NCI-H2029 (cell line): ENCODE measurements around the gene FOXP1.
"Not testable (repeated sequence)": the region's sequence is repeated elsewhere in the genome, so short reads cannot be mapped to it uniquely, and the experiment has no call there.

Experiments used
- DNase-seq: peaks from one replicate; lab custom pipeline; 2025; lab: John Stamatoyannopoulos, UW

The FOXP1 gene

DNA sequence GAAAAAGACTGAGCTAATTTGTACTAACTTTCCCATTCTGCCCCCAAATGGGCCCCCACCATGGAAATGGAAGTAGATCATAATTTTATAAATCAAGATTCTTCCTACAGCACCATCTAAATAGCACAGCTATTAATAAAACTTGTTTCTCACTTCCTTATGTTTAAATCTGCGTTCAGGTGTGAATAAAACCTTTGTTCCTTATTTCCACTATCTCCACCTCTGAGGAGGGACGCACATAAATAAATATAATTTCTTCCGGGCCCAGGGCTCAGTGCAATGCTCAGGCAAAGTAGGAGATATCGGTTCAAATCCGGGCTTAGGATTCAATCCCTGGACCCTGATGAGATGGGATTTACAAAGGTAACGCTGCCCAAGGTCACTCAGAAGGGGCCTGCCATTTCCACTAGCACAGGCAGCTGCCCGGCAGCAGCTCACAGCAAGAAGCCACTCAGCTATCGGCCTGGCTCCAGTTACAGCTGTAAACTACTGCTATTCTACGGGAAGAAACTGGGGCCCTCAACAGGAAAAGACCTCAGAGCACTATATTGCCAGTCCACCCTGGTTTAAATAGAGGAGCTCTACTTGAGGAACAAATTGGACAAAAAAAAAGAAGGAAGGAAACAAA is 52.5 kb downstream of the FOXP1 start:
- DNase-seq, result no peak

DNA sequence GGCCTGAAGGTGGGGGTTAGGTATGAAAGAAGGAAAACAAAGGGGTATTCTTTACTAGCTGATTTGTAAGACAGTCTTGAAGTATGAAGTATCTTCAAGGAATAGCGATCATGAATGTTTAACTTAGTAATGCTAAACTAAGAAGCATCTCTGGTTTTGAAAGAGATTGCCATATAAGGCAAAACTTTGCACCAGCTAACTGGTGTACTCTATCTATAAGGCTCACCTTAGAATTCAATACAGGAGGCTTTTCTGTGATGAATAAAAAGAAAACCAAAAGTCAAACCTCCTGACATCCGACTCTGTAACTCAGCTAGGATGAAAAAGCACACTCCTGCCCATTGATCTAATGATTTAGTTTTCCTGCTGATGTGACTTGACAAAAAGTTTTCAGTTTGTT is 54.7 kb downstream of the FOXP1 start:
- no peak for DNase-seq

DNA sequence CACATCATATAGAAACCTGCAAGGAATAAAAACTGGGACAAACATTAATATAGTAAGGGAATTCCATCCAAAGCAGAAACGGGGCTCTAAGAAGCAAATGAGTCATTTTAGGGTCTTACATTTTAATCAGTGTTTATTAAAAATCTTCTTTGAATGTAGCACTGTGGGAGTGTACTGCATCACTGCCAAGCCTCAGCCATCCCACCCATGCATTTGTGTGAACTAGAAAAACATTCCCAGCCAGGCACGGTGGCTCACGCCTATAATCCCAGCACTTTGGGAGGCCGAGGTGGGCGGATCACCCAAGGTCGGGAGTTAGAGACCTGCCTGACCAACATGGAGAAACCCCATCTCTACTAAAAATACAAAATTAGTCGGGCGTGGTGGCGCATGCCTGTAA is 57.1 kb downstream of the FOXP1 start:
- not testable (repeated sequence) for DNase-seq

DNA sequence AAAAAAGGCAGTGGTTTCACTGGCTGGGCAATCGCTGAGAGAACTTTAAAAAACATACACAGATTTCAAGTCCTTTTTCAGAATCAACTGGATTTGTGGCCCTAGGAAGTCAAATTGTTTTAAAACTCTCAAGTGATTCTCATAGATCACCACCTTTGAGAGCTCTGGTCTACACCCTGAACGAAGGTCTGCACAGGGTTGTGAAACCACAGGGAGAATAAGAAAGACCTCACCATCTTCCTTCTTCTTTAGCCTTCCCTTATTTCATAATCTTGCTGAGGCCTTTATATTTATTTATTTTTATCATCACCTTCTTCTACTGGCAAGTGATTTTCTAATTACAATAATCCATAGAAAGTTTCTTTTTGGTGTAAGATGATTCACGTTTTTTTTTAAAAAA is 58.1 kb downstream of the FOXP1 start:
- DNase-seq, result no peak

DNA sequence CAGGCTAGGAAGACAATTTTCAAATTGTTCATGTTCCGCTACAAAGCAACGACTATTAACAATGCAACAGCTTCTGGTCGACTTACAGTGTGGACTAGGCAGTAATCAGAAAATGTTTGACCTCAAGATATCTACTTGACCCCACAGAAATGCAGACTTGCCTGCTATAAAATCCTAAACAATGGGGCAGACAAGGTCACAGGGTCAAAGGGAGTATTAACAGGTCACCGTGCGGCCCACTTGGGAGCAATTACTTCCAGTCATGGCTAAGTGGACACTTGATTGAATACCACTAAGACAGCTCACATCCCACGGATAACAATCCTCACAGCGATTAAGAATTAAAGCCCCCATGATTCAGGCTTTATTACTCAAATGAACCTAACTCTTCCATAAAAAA is 58.9 kb downstream of the FOXP1 start:
- DNase-seq, result no peak

DNA sequence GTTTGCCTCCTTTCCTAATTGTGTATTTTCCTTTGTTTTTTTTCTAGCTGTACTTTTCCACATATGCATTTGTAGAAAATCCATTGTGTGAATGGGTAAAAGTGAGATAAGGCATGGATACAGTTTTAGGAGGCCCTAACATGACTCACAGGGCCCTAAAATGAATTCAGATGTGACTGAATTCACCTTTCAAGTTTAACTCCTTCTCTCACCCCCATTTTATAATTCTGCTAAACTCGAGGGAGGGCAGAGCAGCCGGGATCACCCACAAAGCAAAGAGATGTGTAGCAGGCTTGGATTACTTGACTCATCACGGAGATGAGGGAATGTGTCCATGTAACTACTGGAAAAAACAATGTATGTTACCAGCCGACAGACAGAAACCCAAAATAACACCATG is 59.9 kb downstream of the FOXP1 start:
- DNase-seq, result no peak

DNA sequence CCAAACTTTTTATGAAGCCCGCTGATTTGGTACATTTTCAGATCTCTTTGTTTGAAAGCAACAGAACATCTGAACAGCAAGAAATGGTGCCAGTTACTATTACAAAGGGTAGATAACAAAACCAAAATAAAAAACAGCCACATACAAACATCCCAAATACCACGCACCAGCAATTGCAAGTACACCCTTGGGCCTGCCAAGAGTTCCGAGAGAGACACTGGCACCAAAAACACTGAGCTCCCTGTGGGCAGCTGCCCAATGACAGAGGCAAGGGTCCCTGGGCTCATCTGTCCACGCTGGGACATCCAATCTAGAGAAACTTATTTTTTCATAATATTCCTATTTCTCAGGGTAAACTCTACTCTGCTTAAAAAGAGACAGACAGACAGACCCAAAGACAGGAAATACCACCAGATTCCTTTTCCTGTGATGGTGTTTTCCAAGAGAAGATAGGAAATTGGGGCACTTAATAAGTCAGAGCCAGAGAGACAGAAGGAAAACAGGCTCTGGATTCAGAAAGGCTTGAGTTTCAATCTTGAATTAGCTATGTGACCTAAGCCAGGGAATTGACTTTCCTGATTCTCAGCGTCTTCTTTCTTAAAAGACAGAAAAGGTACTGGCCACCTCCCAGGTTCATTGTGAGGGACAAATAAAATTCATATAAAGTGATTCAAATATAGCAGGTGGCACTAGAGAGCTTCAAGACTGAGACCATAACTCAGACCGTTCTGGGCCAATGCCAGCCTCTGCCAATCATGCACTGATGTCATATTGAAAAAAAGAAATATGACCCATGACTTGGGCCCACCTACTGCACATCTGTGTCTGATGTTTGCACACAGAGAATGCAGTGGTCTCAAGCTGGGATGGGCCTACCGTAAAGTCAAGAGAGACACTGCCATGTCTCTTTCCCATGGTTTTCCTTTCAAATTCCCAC is 61.3 kb downstream of the FOXP1 start:
- no peak for DNase-seq

DNA sequence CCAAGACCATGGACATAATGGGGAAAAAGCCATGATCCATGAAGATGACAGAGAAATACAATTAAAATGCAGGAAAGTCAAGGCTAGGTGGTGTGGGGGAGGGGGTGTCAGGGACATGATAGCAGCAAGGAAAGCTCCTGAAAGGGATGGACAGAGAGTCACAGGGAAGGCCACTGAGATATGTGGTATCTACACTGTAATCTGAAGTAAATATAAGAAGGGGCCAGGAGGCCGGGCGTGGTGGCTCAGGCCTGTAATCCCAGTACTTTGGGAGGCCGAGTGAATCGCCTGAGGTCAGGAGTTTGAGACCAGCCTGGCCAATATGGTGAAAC is 62.5 kb downstream of the FOXP1 start:
- no peak for DNase-seq

DNA sequence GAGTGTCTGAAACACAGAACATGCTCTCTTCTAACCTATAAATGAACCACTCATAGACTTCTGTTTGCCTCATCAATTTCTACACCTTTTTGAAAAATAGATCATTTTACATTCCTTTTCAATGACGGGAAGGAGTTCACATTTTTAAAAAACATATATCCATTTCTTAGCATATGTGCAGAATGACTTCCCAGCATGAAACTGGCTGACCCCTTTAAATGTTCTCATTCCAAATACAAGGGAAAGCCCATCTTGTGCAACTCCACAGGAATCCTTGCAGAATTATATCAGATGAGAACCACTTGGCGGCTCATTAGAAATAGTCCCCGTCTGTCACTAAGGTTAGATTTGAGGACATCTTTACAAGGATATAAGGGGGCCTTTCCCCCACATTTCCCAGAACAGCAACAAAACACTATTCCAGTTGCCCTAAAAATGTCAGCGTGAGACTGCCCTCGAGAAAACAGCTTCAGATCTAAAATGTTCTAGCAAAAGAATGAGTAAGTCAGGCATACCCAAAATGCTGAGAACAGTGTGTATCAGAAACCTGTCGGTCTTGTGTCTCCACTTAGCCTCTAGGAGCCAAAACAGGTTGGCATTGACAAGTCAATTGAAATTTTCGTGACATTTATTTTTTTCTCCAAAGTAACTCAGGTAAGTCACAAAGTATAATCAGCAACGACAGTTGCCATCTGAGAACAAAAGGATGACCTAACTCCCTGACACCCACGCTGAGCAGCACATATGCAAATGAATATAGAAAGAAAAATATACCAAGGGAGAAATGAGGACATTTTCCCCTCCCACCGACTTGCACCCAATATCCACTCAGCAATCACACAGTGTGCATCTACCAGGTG is 63.1 kb downstream of the FOXP1 start:
- no peak for DNase-seq

DNA sequence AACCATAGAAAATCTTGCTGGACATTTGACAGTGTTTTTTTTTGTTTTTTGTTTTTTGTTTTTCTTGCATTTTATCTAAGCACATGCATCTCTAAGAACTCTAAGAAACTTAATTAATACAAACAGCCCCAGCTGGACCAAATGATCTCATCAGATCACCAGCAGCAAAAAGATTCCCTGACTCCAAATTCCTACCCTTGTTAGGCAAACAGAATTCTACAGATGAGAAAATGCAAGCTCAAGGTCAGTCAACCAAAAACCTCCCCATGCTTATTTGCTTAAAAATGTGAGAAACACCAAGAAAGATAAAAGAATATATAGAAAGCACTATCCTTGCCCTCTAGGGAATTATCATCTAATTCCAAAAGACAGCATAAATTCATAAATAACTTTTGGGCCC is 65.4 kb downstream of the FOXP1 start:
- DNase-seq, result no peak

DNA sequence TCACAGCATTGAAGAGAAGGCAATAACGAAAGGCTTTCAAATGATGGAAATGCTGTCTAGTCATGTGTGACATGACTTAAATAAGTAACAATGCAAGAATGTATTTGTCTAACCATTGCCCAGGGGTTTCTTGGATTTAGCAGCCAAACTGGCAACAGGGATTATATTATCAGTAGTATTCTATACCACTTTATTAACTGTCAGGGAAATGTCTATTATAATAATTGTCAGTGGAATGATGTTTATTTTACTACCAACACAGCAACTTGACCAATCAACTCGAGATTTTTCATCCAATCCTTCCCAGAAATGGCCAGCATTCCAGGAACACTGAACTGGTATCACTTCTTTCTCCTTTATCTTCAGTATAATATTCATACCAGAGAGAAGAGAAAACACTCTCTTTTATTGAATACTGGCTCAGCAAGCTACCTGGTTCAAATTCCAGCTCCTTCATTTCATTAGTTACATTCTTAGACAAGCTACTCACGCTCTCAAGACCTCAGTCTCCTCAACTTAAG is 66.2 kb downstream of the FOXP1 start:
- no peak for DNase-seq

DNA sequence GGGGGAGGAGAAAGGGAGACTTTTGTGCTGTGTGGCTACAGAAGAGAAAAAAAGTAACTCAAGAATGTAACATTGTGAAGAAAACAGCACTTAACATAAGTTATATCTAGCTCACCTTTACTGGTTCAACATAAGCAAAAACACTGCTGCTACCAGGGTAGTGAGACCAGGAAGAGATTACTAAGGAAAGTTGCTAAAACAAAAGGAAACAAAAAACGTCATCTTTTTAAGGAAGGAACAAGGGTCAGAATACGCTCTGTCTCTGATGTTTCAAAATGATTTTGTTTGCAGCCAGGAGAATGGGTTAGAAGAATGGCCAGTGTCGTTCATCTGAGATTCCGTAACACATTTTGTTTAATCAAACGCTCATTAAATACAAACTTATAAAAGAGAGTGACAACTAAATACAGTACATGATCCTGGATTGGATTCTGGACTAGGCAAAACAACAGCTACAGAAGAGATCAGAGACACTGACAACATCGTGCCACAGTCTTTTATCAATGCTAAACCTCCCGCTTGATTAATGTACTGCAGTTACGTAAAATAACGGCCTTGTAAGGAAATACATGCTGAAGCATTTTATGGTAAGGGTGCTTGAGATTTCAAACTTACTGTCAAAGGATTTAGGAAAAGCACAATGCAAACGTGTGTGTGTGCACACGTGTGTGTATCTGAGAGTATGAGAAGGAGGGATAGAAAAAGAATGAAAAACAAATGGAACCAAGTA is 67.7 kb downstream of the FOXP1 start:
- DNase-seq, result no peak

DNA sequence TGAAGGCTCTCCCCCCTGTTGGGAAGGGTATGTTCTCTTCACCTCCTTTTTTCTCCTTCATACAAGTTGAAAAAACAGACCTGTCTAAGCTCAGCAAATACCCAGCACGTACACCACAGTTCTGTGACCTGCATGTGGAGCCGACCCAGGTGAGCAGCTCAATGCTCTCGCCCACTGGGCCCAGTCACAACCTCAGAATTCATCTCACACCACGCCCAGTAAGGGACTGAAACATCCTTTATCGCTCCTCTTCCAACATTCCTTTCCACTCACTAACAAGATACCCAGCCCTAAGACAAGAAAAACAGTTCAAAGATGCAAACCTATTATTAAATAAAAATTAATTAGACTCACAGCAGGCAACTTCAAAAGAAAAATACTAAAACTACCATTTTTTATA is 68.9 kb downstream of the FOXP1 start:
- DNase-seq, result no peak

DNA sequence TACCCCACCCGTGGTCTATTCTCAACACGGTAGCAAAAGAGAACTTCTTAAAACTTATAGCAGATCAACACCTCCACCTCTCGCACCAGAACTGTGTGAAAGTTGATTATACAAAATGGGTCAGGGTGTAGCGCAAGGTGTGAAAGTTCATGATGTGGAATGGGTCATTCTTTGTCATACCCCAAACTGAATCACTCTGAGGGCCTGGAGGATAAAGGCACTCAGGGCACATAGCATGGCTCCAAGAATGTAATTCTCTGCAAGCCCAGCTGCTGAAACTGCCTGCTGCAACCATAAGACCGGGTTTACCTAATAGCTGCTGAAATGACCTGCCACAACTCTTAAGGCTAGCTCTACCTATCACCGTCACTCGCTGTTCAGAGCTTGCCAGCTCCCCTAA is 70.0 kb downstream of the FOXP1 start:
- no peak for DNase-seq

DNA sequence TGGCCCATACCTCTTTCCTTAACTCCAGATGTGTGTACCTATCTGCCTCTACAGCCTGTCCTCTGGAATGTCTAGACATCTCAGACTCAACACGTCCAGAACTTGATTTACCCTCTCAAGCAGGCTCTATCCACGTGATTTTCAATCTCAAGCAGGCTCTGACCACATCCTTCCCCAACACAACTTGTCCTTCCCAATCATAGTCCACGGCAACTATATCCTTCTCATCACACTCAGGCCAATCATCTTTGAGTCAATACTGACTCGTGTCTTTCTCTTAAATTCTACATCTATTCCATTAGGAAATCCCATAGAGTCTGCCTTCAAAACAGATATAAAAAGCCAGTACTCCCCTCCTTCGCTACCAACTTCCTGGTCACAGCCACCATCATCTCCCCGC is 70.4 kb downstream of the FOXP1 start:
- no peak for DNase-seq

DNA sequence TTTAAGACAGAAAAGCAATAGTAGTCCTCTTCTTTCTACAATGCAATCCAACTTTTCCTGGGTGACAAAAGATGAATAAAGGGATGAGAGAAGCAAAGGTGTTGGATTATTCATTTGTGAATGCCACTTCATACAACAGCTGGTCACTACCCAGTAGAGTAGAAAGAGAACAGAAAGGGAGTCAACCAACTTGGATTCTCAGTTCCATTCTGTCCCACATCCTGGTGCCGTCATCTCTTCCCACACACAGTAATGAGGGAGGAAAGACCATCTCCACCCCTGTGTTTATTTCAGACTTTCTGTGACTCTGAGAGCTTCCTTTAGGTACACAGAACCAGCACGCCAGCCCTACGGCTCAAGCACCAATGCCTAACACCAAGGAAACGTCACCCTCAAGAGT is 71.0 kb downstream of the FOXP1 start:
- DNase-seq, result no peak

DNA sequence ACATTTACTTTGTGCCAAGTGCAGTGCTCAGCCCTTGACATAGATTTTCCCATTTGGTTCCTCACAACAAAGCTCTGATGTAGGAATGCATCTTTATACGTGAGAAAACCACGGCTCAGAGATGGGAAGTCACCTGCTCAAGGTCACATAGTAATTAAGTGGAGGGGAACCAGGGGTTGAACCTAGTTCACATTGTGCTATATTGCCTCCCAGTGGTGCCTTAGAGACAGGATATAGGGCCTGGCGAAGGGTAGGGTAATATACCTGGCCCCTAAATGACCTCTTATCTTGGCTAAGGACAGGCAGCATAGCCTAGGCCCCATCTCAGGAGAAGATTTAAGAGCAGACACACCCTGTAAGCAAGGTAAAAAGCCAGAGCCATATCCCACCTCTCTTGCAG is 71.5 kb downstream of the FOXP1 start:
- DNase-seq, result no peak

DNA sequence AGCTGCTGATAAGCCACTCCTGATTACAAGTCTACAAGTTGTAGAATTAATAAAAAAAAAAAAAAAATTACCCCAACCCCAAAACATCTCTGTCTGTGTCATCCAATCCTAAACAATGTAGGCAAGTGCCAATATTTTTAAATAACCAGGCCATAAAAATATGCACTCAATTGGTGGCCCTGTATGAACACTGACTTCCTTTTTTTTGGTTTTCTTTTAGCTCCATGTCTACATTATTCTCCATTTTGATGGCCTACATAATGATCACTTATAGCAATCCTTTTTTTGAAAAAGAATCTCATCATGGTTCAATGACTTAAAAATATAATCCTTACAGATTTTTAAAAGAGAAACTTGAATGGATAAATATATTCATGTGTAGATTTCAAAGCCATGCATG is 72.1 kb downstream of the FOXP1 start:
- no peak for DNase-seq

DNA sequence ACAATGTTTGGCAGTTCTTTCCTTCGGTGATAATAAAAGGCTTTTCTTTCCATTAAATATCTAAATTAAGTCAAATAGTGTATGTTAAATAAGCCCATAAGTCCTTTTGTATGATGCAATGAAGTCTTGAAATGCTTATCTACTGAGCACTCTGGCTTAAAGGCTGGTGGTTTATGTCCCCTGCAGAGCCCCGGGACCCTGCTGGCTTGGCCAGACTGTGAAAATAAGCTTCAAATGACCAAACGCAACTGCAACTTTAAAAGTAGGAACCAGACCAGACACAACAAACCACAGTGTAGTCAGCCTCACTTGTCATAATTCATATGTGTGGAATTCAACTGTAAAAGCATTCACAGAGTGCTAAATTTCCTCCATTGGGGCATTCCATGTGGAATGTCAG is 72.5 kb downstream of the FOXP1 start:
- no peak for DNase-seq

DNA sequence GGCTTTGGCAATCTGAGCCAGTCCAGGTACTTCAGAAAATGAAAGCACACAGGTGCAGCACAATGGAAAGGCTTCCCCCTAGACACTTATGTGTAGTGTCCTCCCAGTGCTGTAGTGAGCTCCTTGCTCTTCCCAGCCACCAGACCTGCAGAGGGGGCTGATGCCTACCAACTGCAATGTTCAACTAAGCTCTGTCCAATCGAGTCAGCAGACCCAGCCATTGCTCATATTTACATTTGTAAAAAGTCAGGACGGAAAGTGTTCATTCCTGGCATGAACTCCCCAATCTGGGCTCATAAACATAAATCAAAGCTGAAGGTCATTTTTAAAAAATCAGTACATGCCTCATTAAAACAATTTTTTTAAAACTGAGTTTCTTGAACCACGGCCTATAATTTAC is 73.0 kb downstream of the FOXP1 start:
- DNase-seq, result peak; percentile 52

DNA sequence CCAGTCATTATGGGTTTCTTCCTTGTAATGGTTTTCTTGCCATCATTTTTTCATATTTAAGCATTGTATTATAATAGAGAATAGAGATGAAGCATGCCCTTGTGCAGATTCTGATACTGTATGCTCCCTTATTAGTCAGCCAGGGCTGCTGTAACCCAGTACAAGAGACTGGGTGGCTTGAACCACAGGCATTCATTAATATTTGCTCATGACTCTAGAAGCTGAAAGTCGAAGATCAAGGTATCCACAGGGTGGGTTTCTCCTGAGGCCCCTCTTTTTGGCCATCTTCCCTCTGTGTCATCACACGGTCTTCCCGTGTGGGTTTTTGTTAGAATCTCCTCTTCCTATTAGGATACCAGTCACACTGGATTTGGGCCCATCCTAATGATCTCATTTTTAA is 74.5 kb downstream of the FOXP1 start:
- no peak for DNase-seq

DNA sequence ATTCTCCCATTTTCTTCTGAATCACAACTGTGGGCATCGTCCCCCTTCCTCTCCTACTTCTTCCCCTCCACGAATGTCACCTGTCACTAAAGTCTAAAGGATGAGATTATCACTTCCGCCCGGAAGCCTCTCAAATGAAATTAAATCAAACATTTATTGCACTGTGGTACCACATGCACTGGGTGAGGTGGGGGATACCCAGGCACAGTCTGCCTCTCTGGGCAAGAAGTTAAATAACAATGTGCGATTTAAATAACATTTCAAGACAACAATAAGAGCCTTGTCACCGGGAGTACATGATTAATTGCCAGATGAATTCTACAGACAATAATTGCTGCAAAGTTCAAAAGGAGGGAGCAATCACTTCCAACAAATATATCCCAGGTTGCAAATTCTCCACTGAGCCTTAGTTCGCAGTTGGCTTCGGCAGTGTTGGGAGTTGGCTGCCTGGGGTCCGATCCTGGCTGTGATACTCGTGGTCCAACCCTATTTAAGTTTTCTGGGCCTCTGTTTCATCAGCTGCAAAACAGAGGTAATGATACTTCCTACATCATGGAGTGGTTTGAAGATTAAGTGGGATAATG is 77.7 kb downstream of the FOXP1 start:
- no peak for DNase-seq
